ENCODE results near the gene ELMO1.

ELMO1 gene

DNA sequence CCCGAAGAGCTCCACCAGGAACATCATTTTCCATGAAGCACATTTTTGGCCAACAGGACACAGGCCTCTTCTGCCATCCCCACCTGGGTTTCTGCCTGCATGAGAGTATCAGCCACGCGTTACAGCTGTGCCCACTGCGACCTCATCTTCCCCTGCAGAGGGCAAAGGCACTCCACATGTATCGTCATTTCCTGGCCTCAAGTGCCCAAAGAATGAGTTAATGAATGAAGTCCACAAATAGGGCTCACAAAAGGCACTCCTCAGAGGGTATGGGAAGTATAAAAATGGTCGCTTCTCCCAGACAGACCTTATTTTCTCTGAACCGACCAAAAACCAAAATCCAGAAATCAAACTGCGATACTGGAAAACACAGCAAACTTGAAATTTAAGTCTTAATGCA, 18.5 kb downstream of the ELMO1 start:
- no peak for DNase-seq

GRCh38 chr7:37429435-37429791, 19.3 kb downstream of the ELMO1 start:
- no peak for DNase-seq

GRCh38 chr7:37428681-37429434, 19.8 kb downstream of the ELMO1 start:
- no peak for DNase-seq

GRCh38 chr7:37427276-37427940, 21.3 kb downstream of the ELMO1 start:
- DNase-seq: no peak

- no peak for DNase-seq
Observed at GRCh38 chr7:37425498-37425897, 23.2 kb downstream of the ELMO1 start.

GRCh38 chr7:37424995-37425394, 23.7 kb downstream of the ELMO1 start:
- DNase-seq: no peak

GRCh38 chr7:37424521-37424920, 24.1 kb downstream of the ELMO1 start:
- no peak for DNase-seq

DNA sequence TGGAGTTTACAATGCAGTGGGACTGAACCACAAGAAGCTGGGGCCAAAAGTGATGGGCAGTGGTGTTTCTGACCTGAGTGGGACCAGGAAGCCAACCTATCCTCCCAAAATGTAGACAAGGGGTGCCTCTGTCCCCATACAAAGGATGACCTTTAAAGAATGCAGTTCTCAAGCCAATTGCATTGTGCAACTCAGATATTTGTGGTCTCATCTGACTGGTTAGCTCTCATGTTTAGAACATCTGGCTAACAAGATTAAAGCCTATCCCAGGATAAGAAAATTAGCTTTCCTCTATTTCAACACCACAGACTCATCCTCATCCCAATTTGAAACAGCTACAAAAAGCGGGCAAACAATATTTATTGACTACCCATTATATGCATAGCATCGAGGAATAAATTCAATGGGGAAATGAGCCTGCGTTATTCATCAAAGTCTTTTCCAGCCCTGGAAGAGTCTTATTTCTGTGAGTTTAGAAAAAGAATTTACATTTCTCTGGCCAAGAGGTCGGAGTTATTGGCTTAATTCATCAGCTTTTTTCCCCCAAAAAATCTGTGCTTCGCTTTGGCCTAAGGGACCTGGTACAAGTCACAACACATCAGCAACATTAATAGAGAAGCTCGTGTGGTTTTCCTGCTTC, 26.7 kb downstream of the ELMO1 start:
- no peak for DNase-seq

DNA sequence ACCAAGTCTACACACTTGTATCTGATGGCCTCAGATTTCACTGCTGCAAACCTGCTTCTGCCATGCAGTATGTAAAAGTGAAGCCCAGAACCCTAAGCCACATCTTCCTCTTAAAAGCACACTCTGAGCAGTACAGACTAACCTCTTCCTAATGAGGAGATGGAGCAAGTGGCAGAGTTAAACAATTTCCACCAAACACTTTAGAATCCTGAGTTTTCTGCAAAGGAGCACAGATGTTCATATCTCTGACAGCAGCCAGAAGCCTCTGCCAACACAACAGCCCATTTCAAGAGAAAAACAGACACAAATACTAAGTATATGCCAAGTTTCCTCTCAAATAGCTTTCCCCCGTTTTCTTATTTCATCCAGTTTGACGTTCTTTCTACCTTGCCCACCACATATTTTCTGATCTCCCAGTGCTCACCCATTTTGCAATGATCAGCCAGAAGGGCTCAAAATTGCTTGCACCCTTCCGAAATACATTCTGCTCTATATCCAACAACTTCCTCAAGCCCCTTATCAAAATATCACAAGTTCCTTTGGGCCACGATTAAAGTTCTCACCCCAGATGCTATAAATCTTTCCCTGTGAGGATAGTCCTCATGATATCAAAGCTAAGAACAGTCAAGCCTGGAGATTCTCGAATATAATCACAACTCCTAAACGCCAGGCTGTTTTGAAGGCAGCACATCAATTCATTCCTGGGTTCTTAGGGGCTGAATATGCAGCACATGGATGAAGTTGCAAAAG, 27.5 kb downstream of the ELMO1 start:
- DNase-seq: no peak

GRCh38 chr7:37419496-37419895, 29.2 kb downstream of the ELMO1 start:
- no peak for DNase-seq

- no peak for DNase-seq
Observed at GRCh38 chr7:37418381-37418780, 30.3 kb downstream of the ELMO1 start.

- no peak for DNase-seq
Observed at GRCh38 chr7:37417107-37417474, 31.6 kb downstream of the ELMO1 start.

DNA sequence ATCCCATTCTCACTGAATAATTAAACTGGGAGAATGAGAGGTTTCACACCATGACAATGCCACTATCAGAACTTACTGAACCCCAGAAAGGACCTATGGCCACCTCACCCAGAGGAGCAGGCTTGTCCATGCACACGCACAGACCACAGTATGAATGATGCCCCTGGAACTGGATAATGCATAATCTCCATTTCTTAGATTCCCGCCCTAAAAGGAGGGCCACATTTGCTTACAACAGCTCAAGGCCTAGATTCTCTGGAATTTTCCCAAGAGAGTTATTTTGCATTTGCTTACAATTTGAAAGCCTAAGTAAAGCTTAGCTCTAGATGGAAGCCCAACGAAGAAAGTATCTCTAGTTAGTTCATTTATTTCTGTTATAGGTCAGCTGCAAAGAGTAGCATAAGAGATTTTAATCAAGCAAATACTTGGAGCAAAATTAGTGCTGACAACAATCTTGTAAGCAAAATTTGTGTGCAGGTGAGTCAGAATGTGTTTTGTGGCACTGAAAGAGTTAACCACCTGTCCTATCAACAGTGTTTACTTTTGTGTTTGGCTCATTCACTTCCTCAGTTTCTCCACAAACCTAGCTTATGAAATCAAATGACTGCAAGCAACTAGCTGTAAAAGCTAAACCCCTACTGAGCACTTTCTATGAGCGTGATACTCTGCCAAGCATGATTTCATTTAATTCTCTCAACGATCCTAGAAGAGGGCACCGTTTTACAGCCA, 32.1 kb downstream of the ELMO1 start:
- DNase-seq: no peak

DNA sequence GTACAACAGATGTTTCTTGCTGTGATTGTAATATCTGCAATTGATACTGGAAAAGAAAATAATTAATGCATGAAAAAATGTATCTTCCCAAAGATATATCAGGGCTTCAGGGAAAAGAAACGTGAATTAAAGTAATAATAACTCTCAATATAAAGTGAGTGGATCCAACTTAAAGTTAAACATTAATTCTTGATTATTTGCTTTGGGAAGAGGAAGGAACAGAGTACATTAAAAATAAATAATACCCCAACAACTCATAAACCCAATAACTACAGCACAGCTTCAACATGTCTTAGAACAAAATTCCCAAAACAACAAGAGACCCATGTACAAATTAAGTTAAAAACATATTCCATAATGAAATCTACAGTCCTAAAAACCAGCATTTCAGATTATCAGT, 33.0 kb downstream of the ELMO1 start:
- no peak for DNase-seq

DNA sequence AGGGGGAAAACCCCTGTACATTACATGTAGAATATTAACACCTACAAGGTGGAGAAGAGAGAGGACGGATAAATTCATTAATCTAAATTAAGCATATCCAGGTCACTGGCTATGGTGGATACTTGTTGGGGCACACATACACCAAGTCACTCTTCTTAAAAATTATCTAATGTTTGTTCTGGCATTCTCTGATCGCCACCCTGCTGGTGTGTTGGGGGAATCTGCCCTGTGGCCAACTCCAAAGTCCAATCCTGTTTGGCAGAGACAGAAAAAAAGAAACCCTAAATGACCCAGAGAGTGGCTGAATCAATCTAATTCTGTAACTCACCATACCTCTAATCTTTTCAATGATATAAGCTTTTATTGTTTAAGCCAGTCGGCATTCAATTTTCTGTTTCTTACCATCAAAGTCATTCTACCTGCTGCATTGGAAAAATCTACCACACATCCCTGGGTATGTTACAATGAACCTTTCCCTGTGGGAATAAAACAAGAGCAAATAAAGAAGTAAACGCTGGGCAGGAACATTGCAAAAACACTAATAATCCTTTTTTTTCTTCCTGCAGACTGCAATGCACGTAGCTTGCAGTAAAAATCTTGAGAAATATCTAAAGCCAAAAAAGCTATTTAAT, 34.2 kb downstream of the ELMO1 start:
- no peak for DNase-seq

- no peak for DNase-seq
Observed at GRCh38 chr7:37411444-37412034, 37.1 kb downstream of the ELMO1 start.

GRCh38 chr7:37410305-37411229, 38.1 kb downstream of the ELMO1 start:
- DNase-seq: no peak

GRCh38 chr7:37409461-37409860, 39.2 kb downstream of the ELMO1 start:
- DNase-seq: no peak

DNA sequence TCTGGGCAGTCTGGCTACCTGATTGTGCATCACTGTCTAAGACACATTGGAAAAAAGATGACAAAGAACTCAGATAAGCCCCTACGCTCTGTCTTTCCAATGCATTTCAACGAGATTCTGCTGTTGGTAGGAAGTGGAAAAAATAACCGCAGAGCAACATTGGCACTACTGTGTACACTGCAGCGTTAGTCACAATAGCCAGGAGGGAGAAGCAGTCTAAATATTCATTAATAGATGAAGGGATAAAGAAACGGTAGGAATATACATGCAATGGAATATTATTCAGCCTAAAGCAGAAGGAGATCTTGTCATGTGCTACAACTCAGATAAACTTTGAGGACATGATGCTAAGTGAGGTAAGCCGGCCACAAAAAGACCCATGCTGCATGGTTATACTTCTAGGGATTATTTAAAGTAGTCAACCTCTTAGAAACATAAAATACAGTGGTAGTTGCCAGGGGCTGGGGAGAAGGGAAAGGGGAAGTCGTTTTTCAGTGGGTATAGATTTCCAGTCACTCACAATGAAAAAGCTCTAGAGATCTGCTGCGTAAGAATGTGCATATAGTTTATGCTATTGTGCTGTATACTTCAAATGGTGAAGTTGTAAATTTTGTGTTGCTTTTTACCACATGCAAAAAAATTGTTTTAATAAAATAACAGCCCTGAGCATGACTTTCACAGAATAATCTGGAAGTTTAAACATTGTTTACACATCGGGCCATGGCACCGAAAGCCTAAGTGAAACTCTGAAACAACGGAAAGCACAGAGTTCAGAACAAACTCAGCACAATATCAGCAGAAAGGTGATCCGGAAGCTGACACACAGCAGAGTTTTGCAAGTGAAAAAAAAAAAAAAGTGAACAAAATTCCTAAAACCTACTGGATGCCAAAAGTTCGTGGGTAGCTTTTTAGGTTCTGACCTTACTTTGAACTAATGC, 40.1 kb downstream of the ELMO1 start:
- no peak for DNase-seq

Data from NCI-H2029 treated with DMSO at 0.1 percent for 48 hours (cell line).